Gastroesophageal sphincter (tissue), 3 donors: ENCODE data around the gene ACVR2B.

Experiments
- POLR2A ChIP-seq, 2 donors: fragments of 450-650 bp; IDR thresholded peaks; one replicate each; pipeline ENCODE4 v1.6.1; 2017; ENCODE audit warnings: antibody characterized with exemption in 2 of 2, mild to moderate bottlenecking in 2 of 2, moderate library complexity in 1 of 2
- TF ChIP-seq, protein P1 (sequence below), 4 experiments: fragments of 200-600 bp in 2 of 4; fragments of 450-650 bp in 2 of 4; sonication (generic) in 1 of 4; IDR thresholded peaks; one replicate each; pipeline ENCODE4 v1.5.1; 2017 to 2019; ENCODE audit warnings: antibody characterized with exemption in 4 of 4, mild to moderate bottlenecking in 2 of 4, moderate library complexity in 2 of 4

DNA sequence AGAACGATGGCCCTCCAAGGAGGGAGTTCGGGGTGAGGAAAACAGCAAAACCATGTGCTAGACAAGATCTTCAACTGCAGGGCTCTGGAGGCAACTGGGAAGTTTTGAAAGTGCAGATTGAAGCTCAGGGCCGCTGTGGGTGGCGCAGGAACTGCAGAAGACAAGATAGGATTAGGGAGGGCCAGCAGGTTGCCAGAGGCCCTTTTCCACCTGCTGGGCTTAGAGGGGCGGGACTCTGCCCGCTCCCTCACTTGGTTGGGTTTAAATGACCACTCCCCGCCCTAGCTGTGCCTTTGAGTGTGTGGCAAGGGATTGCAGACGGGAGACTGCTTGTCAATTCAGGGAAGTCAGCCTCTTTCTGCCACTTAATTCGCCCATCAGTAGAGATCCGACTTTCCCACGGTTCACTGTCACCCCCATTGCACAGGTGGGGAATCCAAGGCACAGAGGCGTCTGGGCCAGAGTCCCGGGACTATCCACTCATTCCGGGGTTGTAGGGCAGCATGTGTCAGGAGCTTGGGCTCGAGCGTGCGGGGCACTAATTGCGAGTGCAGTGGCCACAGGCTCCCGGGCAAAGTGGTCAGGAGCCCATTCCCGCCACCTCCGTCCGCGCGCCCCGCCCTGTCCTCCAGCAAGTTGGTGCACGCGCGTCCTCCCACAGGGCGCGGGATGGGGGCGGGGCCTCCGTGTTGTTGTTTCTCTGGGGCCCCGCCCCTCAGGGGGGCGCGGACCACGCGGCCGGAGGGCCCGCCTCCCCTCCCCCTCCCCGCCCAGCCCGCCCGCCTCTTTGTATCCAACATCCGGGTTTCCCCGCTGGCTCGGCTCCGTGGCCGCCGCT, at the start of gene ACVR2B:
- TF ChIP-seq, protein P1, sequence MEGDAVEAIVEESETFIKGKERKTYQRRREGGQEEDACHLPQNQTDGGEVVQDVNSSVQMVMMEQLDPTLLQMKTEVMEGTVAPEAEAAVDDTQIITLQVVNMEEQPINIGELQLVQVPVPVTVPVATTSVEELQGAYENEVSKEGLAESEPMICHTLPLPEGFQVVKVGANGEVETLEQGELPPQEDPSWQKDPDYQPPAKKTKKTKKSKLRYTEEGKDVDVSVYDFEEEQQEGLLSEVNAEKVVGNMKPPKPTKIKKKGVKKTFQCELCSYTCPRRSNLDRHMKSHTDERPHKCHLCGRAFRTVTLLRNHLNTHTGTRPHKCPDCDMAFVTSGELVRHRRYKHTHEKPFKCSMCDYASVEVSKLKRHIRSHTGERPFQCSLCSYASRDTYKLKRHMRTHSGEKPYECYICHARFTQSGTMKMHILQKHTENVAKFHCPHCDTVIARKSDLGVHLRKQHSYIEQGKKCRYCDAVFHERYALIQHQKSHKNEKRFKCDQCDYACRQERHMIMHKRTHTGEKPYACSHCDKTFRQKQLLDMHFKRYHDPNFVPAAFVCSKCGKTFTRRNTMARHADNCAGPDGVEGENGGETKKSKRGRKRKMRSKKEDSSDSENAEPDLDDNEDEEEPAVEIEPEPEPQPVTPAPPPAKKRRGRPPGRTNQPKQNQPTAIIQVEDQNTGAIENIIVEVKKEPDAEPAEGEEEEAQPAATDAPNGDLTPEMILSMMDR (IDR thresholded peaks at IDR 0.05) = no peak
- peak in 1 of 2 donors; percentile 17 for TF ChIP-seq POLR2A (IDR thresholded peaks at IDR 0.05)
